ENCODE measurements around the gene TNC. TPM values are rescaled to one million over a fixed set of nuclear protein-coding genes. Genes with fewer than 3 reads are reported as not detected.

TNC gene
- total RNA-seq, 2 donors from 2014 or later, result 35.4 to 92.5 TPM

DNA sequence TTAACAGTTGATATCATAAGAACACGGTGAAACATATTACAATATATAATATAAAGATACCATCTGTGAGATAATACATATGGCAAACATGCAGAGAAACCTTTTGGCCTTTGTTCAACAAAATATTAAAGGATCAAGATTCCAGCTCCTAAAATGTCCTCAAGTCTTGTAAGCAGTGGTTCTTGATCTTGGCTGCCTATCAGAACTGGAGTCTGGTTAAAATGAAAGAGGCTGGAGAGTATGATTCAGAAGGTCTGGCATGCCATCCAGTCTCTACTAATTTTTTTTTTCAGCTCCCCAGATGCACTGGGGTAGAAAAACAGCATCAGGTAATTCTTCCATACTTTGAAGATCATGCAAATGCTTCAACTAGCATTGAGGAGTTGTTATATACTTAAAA lies 83.2 kb downstream of the TNC start:
- no peak overlapping the region for H3K4me3 ChIP-seq
- DNase-seq (ENCODE audit: low spot score), result no peak
- 46% methylated on average over 1 of the region's 1 CpG for WGBS
- TF ChIP-seq POLR2AphosphoS5 (IDR thresholded peaks at IDR 0.05), result no peak
- no peak for TF ChIP-seq POLR2A (IDR thresholded peaks at IDR 0.05)
- TF ChIP-seq, protein P1, sequence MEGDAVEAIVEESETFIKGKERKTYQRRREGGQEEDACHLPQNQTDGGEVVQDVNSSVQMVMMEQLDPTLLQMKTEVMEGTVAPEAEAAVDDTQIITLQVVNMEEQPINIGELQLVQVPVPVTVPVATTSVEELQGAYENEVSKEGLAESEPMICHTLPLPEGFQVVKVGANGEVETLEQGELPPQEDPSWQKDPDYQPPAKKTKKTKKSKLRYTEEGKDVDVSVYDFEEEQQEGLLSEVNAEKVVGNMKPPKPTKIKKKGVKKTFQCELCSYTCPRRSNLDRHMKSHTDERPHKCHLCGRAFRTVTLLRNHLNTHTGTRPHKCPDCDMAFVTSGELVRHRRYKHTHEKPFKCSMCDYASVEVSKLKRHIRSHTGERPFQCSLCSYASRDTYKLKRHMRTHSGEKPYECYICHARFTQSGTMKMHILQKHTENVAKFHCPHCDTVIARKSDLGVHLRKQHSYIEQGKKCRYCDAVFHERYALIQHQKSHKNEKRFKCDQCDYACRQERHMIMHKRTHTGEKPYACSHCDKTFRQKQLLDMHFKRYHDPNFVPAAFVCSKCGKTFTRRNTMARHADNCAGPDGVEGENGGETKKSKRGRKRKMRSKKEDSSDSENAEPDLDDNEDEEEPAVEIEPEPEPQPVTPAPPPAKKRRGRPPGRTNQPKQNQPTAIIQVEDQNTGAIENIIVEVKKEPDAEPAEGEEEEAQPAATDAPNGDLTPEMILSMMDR (IDR thresholded peaks at IDR 0.05), result no peak
- H3K36me3 ChIP-seq, result no peaks in the 10 kb centered on the region
- no peaks in the 10 kb centered on the region for H3K9me3 ChIP-seq
- no peaks in the 10 kb centered on the region for H3K27me3 ChIP-seq (replicated peaks; ENCODE audit: insufficient read depth)
- no peaks in the 10 kb centered on the region for H3K4me1 ChIP-seq (replicated peaks)
- H3K27ac ChIP-seq, result no peak overlapping the region
- intact Hi-C loops (cut with DNase I), result loop anchor here (10.0 kb wide), 1 partner anchor 180 kb away; no protein-coding TSS in a partner anchor

DNA sequence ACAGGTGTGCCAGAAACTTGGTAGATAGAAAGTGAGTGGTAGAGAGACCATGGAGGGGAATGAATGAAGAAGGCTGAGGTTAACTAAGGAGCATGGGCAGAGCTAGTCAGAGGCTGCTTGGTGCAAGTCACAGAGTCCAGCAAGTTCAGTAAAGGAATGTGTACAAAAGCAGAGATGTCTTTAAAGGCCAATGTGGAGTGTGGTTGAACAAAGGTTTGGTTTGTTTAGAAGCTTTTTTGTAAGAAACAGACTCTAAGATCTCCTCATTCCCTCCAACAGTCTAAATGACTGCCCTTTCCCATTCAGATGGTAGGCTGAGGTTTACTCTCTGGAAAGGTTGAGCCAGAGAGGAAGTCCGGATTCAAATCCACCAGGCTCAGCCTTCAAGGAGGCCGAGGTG lies 84.2 kb downstream of the TNC start:
- no peaks in the 10 kb centered on the region for H3K27me3 ChIP-seq (replicated peaks; ENCODE audit: insufficient read depth)
- WGBS, result 100% methylated on average over 2 of the region's 2 CpGs
- TF ChIP-seq POLR2A (IDR thresholded peaks at IDR 0.05) (no peak), POLR2AphosphoS5 (IDR thresholded peaks at IDR 0.05) (no peak)
- TF ChIP-seq, protein P1 (IDR thresholded peaks at IDR 0.05), result no peak
- DNase-seq (ENCODE audit: low spot score), result no peak
- H3K27ac ChIP-seq, result no peak overlapping the region
- intact Hi-C loops (cut with DNase I), result loop anchor here (10.0 kb wide), 1 partner anchor 181 kb away; no protein-coding TSS in a partner anchor
- no peak overlapping the region for H3K4me3 ChIP-seq
- no peaks in the 10 kb centered on the region for H3K4me1 ChIP-seq (replicated peaks)
- no peaks in the 10 kb centered on the region for H3K36me3 ChIP-seq
- H3K9me3 ChIP-seq, result no peaks in the 10 kb centered on the region

DNA sequence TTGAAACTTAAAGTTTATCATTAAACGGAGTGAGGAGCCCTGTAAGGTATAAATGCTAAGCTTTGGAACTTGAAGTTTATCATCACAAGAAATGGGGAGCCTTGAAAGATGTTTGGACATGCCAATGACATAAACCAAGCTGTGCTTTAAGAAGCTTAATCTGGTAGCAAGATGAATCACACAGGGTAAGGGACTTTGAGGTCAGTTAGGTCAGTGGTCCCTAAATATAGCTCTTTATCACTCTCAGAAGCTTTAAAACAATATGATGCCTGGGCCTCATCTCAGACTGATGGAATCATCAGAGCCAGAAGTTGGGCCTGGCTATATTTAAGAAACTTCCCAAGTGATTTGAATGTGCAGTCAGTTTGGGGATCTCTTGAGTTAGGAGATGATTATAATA lies 85.7 kb downstream of the TNC start:
- Histone ChIP-seq H3K36me3 (no peaks in the 10 kb centered on the region), H3K4me1 (replicated peaks) (no peaks in the 10 kb centered on the region), H3K9me3 (no peaks in the 10 kb centered on the region), H3K4me3 (no peak overlapping the region), H3K27ac (no peak overlapping the region), H3K27me3 (replicated peaks; ENCODE audit: insufficient read depth) (no peaks in the 10 kb centered on the region)
- intact Hi-C loops (cut with DNase I), result loop anchor here (10.0 kb wide), 1 partner anchor 183 kb away; no protein-coding TSS in a partner anchor
- WGBS, result 71% methylated on average over 1 of the region's 1 CpG
- no peak for DNase-seq (ENCODE audit: low spot score)
- TF ChIP-seq, protein P1 (IDR thresholded peaks at IDR 0.05), result no peak
- TF ChIP-seq POLR2AphosphoS5 (IDR thresholded peaks at IDR 0.05) (no peak), POLR2A (IDR thresholded peaks at IDR 0.05) (no peak)

DNA sequence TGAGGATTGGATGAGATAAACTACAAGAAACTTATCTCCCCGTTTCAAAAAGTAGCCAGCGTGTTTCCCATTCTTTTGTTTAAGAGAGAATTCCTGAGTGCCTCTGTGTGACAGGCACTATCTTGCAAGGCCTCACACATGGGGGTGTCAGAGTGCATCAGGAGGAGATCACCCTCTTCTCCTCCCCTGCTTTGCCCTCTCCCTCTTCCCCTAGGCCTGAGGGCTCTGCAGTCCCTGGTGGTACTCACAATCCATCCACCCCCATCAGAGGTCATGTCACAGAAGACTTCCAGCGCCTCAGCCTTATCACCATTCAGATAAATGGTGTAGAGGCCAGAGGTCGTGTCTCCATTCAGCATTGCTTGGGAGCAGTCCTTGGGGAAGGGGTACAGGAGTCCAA lies 88.0 kb downstream of the TNC start:
- no peaks in the 10 kb centered on the region for H3K9me3 ChIP-seq
- H3K27me3 ChIP-seq (replicated peaks; ENCODE audit: insufficient read depth), result no peaks in the 10 kb centered on the region
- H3K36me3 ChIP-seq, result no peaks in the 10 kb centered on the region
- no peak overlapping the region for H3K27ac ChIP-seq
- intact Hi-C loops (cut with DNase I), result loop anchor here (10.0 kb wide), 1 partner anchor 185 kb away; no protein-coding TSS in a partner anchor
- no peaks in the 10 kb centered on the region for H3K4me1 ChIP-seq (replicated peaks)
- H3K4me3 ChIP-seq, result no peak overlapping the region
- WGBS, result 80% methylated on average over 4 of the region's 4 CpGs
- DNase-seq (ENCODE audit: low spot score), result no peak
- TF ChIP-seq POLR2AphosphoS5 (IDR thresholded peaks at IDR 0.05) (no peak), POLR2A (IDR thresholded peaks at IDR 0.05) (no peak)
- TF ChIP-seq, protein P1 (IDR thresholded peaks at IDR 0.05), result no peak

DNA sequence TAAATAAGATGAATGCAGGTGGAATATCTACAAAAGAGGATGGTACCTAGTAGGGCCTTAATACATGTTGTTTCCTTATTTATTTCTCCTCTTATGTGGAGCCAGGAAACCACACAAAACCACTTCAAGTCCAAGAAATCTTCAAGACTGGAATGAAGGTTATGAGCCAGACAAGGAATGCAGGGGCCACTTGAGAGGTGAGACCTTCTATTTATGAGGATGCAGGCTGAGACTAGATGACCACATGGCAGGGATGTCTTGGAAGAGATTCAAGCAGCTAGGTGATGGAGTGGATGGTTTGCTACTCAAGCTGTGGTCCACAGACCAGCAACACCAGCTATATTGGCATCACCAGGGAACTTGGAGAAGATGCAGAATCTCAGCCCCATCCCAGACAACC lies 92.2 kb downstream of the TNC start:
- DNase-seq (ENCODE audit: low spot score), result no peak
- Histone ChIP-seq H3K27me3 (replicated peaks; ENCODE audit: insufficient read depth) (no peaks in the 10 kb centered on the region), H3K4me1 (replicated peaks) (no peaks in the 10 kb centered on the region), H3K36me3 (no peaks in the 10 kb centered on the region), H3K9me3 (no peaks in the 10 kb centered on the region), H3K27ac (no peak overlapping the region), H3K4me3 (no peak overlapping the region)
- TF ChIP-seq POLR2AphosphoS5 (IDR thresholded peaks at IDR 0.05), result no peak
- intact Hi-C loops (cut with DNase I), result no loop called here

Data from prostate gland (tissue), 2 donors.